HEK293T (cell line): ENCODE measurements around the gene MYD88.

Experiments used
- FOXM1 ChIP-seq: fragments of 450-650 bp; IDR thresholded peaks from 2 replicates; pipeline ENCODE4 v1.6.1; 2017; ENCODE audit warnings: mild to moderate bottlenecking, borderline replicate concordance
- L3MBTL2 ChIP-seq: fragments of 450-650 bp; conservative IDR thresholded peaks from 2 replicates; pipeline ENCODE4 v1.6.1; 2016; ENCODE audit warnings: mild to moderate bottlenecking
- SUZ12 ChIP-seq: fragments of 450-650 bp; IDR thresholded peaks from 2 replicates; pipeline ENCODE4 v1.6.1; 2016; ENCODE audit warnings: mild to moderate bottlenecking
- TARDBP ChIP-seq: fragments of 450-650 bp; IDR thresholded peaks from 2 replicates; pipeline ENCODE4 v1.6.1; 2016

DNA sequence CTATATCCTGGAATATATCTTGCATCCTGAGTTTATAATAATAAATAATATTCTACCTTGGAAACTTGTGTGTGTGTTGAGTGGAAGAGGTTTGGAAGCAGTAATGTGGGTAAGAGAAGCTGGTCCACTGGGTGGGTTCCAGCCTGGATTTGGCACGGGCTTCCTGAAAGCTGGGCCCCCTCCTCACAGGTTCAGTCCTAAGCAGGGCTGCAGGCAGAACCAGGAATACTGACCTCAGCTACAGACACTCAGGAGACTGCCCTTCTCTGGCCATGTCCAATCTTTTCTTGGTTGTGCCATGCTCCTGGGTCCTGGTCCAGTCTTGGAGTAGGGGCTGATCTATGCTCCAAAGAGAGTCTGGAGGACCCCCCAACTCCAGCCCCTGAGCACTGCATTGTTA is 4.5 kb downstream of the MYD88 start:
- no peak for TF ChIP-seq SUZ12
- TF ChIP-seq L3MBTL2 = no peak
- no peak for TF ChIP-seq TARDBP
- TF ChIP-seq FOXM1 = no peak
